Frontal cortex (tissue), 4 donors: ENCODE data around the gene ATRNL1. TPM values are rescaled to one million over a fixed set of nuclear protein-coding genes. Genes with fewer than 3 reads are reported as not detected.
"Not testable (repeated sequence)": the region's sequence is repeated elsewhere in the genome, so short reads cannot be mapped to it uniquely, and the experiment has no call there.

Experiments used
- DNase-seq, 2 donors: peaks; one replicate each; pipeline ENCODE4 v3.0.0; 2012; ENCODE audit warnings: low spot score in 2 of 2
- FAIRE-seq: peaks from 2 replicates; lab custom pipeline; 2012; peaks lifted over from hg19 to GRCh38; lab: Jason Lieb, UNC
- total RNA-seq: library from RNA; depleted of rRNA; stranded (reverse); fragments of >200 nt; gene quantifications from one replicate; pipeline ENCODE4 v1.2.3, GENCODE V29; 2014
- donor health status: control.
- donor health status: control.
- donor health status: control.

The ATRNL1 gene
- total RNA-seq, 1 donor from 2014 or later, result 909 TPM

- DNase-seq (no peak), FAIRE-seq (no peak)
Observed at GRCh38 chr10:115674496-115674895, 581.3 kb downstream of the ATRNL1 start.

GRCh38 chr10:115696747-115697146 lies 603.6 kb downstream of the ATRNL1 start:
- no peak for FAIRE-seq
- no peak for DNase-seq

DNA sequence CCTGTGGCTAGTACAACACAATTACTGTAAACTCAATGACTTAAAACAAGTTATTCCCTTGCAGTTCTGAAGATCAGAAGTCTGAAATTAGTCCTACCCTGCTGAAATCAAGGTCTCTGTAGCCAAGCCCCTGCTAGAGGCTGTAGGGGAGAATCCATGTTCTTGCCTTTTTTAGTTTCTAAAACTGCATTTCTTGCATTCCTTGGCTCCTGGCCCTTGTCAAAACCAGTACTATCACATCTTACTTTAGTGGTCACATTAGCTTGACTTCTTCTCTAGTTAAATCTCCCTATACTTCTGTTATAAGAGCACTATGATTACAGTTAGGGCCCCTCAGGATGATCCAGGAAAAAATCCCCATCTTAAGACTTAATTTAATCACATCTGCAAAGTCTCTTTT lies 612.9 kb downstream of the ATRNL1 start:
- DNase-seq (no peak), FAIRE-seq (no peak)

DNA sequence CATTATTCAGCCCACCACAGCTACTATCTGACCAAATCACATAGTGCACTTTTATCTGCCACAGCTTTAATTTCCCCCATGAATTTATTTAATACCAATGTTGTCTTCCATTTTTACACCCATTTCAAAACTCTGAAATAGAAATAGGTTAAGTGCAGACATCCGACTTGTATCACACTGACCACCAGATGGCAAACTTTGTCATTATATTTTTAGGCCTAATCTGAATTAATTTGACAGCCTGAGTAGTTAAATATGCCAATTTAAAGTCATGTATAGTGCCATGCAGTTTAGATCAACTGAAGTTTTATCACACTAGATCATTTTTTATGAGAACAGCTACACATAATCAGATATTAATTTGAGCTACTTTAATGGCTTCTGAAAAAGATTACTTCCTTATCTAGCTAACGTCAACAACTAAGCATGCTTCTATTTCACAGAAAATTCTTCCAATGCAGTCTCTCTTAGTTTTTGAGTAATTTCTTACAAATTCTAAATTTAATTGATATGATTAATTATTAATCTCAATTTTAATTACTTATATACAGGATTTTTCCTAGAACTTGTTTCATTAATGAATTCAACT lies 613.4 kb downstream of the ATRNL1 start:
- FAIRE-seq, result no peak
- no peak for DNase-seq

- FAIRE-seq, result no peak
- no peak for DNase-seq
Observed at GRCh38 chr10:115710136-115710535, 617.0 kb downstream of the ATRNL1 start.

DNA sequence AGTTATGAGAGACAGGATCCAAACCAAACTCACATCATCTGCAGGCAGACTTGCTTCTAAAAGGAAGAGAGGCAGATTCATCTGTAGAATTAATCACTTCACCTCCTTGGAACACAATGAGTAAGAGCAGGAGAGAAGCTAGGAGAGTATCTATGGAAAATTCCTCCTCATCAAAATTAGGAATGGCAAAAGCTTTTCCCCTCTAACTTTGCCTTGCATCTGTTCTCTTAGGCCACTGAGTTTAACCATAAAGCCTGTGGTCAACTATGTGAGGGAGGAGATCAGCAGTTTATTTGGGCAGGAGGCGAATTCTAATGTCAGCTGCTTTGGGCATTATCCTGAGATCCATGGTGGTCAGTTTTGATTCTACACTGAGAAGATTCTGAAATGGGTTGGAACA lies 618.1 kb downstream of the ATRNL1 start:
- no peak for DNase-seq
- FAIRE-seq, result no peak

DNA sequence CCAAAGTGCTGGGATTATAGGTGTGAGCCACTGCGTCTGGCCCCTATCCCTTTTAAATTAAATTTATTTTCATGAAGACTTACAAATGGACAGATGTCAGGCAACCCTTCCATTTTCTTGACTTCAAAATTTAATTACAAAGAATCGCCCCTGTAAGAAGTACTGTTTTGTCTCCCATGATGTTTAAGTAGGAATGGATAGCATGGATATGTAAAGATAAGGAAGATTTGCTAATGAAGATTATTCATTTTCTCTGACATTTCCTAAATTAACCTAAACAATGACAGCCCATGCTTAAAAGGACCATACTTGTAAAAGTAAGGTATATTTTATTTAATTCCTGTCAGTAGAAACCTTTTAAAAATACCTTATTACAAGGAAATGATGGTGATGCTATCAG lies 627.0 kb downstream of the ATRNL1 start:
- FAIRE-seq, result no peak
- DNase-seq, result no peak

GRCh38 chr10:115727129-115727528 lies 634.0 kb downstream of the ATRNL1 start:
- DNase-seq (no peak), FAIRE-seq (no peak)

DNA sequence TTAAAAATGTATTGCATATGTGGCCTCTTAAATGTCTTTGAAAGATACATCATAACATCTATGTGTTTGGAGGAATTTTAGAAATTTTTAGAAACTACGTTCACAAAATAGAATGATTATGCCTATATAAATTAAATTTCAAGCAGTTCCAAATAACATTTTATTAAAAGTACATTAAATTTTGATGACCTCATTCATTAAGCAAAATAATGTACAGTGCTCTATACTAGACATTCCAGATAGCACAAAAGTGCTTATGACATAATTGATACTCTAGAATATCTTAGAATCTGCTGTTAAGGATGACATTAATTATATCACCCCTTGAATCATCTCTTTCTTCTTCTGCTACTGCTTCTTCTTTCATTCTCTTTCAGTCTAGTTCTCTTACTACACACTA lies 650.9 kb downstream of the ATRNL1 start:
- no peak for FAIRE-seq
- DNase-seq, result no peak

GRCh38 chr10:115745943-115746342 lies 652.8 kb downstream of the ATRNL1 start:
- no peak for DNase-seq
- FAIRE-seq, result peak; percentile 69

DNA sequence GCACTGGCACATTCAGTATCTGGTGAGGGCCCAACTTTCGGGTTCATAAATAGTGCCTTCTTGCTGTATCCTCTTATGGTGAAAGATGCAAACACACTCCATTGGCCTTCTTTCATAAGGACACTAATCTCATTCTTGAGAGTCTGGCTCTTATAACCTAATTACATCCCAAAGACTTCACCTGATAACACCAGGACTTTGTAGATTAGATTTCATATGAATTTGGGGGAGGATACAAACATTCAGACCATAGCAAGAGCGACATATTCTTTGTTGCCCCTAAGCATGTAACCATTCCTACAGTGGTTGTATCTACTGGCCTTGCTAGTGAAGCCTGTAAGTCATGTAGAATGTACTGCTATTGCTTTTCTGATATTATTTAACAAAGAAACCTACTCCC lies 654.6 kb downstream of the ATRNL1 start:
- FAIRE-seq, result no peak

GRCh38 chr10:115758488-115758887 lies 665.3 kb downstream of the ATRNL1 start:
- not testable (repeated sequence) for FAIRE-seq, DNase-seq

More for the DNA sequence above, 654.6 kb downstream of the ATRNL1 start:
- no peak for DNase-seq

DNA sequence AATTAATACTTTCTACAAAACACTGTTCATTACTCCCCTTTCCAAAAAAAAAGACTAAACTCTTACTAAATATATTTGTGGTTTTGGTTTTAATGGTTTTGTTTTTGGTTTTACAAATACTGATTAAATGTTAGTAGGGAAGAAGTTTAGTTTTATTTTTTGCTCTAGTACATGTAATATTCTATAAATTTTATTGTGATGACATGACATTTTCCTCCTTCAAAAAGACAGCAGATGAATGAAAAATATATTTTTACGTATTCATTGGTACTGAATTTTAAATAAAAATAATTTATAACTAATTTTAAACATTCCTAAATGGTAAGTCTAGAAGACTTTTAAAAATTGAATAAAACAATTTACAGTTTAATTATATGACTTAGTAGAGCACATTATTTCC lies 667.0 kb downstream of the ATRNL1 start:
- FAIRE-seq (peak; percentile 85), DNase-seq (no peak)

- FAIRE-seq, result no peak
- no peak for DNase-seq
Observed at GRCh38 chr10:115761166-115761565, 668.0 kb downstream of the ATRNL1 start.

DNA sequence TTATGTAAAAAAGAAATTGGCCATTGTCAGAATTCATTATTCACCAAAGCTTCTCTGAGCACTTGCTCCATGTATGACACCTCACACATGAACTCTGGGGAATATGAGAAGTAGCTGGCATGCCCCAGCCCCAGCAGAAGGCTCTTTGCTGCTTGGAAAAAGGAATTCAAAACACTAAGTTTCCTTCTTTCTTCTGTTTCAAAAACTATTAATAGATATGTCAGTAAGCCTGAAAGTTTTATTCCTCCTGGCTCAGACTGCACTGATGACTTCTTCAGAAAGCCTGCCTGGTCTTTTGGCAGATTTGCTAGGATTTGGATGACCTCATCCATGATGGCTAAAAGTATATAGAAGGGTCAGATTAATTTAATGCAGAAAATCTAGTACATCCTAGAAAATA lies 668.9 kb downstream of the ATRNL1 start:
- FAIRE-seq (no peak), DNase-seq (no peak)

DNA sequence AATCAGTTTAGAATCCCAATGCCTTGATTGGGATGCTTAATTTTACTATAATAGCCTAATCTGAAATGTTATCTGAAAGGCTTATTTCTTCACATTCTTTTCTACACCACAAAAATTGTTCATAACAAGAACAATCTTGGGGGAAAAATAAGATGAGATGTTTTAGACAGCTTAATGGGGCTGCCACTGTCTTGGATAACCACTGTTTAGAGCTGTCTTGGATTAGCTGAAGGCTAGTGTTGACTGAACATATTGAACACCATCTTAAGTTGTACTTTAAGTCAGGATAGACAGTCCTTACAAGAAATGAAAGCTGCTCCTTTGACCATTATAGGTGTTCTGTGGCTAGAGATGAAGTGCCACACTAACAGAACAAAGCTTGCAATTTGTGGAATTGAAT lies 678.6 kb downstream of the ATRNL1 start:
- FAIRE-seq, result no peak

DNA sequence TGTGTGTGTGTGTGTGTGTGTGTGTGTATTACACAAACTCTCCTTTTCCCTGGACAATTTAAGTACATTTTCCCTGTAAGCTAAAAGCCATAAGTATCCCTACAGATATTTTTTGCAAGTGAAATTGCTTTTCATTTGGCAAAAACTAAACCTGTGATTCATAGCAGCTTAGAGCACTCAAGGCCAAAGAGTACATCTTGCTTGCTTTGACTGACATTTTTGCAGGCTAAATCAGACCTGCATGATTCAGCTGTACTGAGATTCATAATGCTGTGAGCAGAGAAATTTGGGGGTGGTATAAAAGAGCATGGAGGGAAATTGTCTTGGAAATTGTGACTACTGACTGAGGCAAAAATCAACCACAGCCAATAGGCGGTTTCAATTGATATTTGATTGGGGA lies 679.4 kb downstream of the ATRNL1 start:
- no peak for FAIRE-seq
- no peak for DNase-seq

More for the DNA sequence above, 678.6 kb downstream of the ATRNL1 start:
- DNase-seq, result no peak

- no peak for DNase-seq
Observed at GRCh38 chr10:115773832-115774231, 680.7 kb downstream of the ATRNL1 start.

GRCh38 chr10:115774721-115775120 lies 681.6 kb downstream of the ATRNL1 start:
- DNase-seq (no peak), FAIRE-seq (no peak)

More at GRCh38 chr10:115773832-115774231, 680.7 kb downstream of the ATRNL1 start:
- no peak for FAIRE-seq

DNA sequence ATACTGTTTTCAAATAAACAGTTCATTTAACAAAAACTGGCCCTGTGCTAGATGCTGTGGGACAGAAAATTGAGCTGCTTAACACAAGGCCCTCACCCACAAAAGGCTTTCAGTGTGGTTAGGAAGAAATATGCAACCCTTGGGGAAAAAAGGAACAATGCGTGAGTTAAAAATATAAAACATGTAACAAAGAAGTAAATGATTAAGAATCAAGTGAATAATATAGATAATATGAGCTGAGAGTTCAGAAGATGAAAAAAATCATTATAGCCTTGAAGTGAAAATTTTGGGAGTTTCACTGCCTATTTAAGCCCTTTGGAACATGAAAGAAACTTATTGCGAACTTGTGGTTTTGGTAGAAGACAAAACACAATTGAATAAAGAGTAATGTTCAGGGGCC lies 684.5 kb downstream of the ATRNL1 start:
- FAIRE-seq (no peak), DNase-seq (no peak)

DNA sequence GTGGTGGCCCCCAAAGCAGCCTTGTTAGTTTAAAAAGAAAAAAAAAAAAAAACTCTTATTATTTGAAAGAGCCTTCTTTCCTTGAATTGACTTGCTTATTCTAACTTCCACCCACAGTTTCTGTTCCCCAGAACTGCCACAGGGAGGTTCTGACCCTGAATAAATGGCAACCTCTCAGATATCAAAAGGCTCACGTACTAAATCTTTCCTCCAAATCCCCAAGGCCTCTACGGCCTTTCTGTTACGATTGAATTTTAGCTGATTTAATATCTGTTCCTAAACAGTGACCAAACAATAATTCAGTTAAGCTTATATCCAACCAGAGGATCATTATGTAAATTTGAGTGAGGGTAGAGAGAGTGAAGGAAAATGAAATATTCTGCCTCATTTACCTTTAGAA lies 697.1 kb downstream of the ATRNL1 start:
- DNase-seq (no peak), FAIRE-seq (no peak)

DNA sequence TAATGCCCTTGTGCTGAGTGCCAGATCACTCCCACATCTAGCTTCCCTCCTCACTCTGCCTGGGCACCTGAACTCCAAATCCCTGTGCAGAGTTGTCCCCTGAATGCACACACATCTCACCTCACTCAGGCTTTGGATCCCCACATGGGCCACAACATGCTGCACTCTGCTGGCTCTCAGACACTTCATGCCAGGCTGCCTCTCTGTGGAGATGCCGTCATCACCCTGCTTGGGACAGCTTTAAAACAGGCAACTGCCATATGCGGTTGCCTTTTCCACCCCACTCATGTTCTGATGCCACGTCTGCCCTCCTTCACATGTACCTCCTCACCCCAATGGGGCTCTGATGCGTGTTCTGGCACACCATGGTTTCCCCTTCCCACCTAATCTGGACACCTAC lies 702.8 kb downstream of the ATRNL1 start:
- DNase-seq (no peak), FAIRE-seq (no peak)
